Neural progenitor cell (in vitro differentiated cells): Measurements from ENCODE around the gene VMP1.
"Not testable (repeated sequence)": the region's sequence is repeated elsewhere in the genome, so short reads cannot be mapped to it uniquely, and the experiment has no call there.

Source experiments
- CTCF ChIP-seq: fragments of 200-600 bp; sonication (generic); IDR thresholded peaks from 2 replicates; pipeline ENCODE4 v1.5.1; 2017; ENCODE audit warnings: antibody characterized with exemption, mild to moderate bottlenecking
- EZH2 ChIP-seq: fragments of 200-600 bp; sonication (generic); IDR thresholded peaks from 2 replicates; pipeline ENCODE4 v1.6.1; 2017; ENCODE audit warnings: antibody characterized with exemption, mild to moderate bottlenecking, moderate library complexity
- EZH2phosphoT487 ChIP-seq: fragments of 200-600 bp; sonication (generic); IDR thresholded peaks from 2 replicates; pipeline ENCODE4 v1.6.1; 2017; ENCODE audit warnings: antibody characterized with exemption

DNA sequence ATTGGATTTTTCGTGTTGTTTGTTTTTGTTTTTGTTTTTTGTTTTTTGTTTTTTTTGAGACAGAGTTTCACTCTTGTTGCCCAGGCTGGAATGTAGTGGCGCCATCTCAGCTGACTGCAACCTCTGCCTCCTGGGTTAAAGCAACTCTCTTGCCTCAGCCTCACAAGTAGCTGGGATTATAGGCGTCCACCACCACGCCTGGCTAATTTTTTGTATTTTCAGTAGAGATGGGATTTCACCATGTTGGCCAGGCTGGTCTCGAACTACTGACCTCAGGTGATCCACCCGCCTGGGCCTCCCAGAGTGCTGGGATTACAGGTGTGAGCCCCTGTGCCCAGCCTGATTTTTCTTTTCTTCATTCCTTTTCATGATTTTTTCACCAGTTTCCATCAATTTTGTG is 73.1 kb downstream of the VMP1 start:
- TF ChIP-seq CTCF, EZH2, EZH2phosphoT487: not testable (repeated sequence)
